HEK293T (cell line): ENCODE data around the gene SLC25A29.

Experiments
- ARNT ChIP-seq: fragments of 450-650 bp; IDR thresholded peaks from 2 replicates; pipeline ENCODE4 v1.6.1; 2017; ENCODE audit warnings: mild to moderate bottlenecking
- BHLHE40 ChIP-seq: fragments of 450-650 bp; IDR thresholded peaks from 2 replicates; pipeline ENCODE4 v1.6.1; 2016; ENCODE audit warnings: mild to moderate bottlenecking, moderate library complexity, borderline replicate concordance
- CTBP1 ChIP-seq: fragments of 450-650 bp; IDR thresholded peaks from 2 replicates; pipeline ENCODE4 v1.6.1; 2016; ENCODE audit warnings: borderline replicate concordance
- ELF4 ChIP-seq: fragments of 450-650 bp; IDR thresholded peaks from 2 replicates; pipeline ENCODE4 v1.6.1; 2017; ENCODE audit warnings: antibody characterized with exemption
- FOXM1 ChIP-seq: fragments of 450-650 bp; IDR thresholded peaks from 2 replicates; pipeline ENCODE4 v1.6.1; 2017; ENCODE audit warnings: mild to moderate bottlenecking, borderline replicate concordance
- HDGF ChIP-seq: fragments of 450-650 bp; IDR thresholded peaks from 2 replicates; pipeline ENCODE4 v1.6.1; 2017; ENCODE audit warnings: antibody characterized with exemption, borderline replicate concordance
- LEF1 ChIP-seq: fragments of 450-650 bp; IDR thresholded peaks from 2 replicates; pipeline ENCODE4 v1.6.1; 2017; ENCODE audit warnings: mild to moderate bottlenecking, borderline replicate concordance
- PKNOX1 ChIP-seq: fragments of 450-650 bp; IDR thresholded peaks from 2 replicates; pipeline ENCODE4 v1.6.1; 2016
- SP1 ChIP-seq: fragments of 450-650 bp; IDR thresholded peaks from 2 replicates; pipeline ENCODE4 v1.6.1; 2017
- SUZ12 ChIP-seq: fragments of 450-650 bp; IDR thresholded peaks from 2 replicates; pipeline ENCODE4 v1.6.1; 2016; ENCODE audit warnings: mild to moderate bottlenecking
- TARDBP ChIP-seq: fragments of 450-650 bp; IDR thresholded peaks from 2 replicates; pipeline ENCODE4 v1.6.1; 2016
- ZNF384 ChIP-seq: fragments of 450-650 bp; IDR thresholded peaks from 2 replicates; pipeline ENCODE4 v1.6.1; 2016

- TF ChIP-seq FOXM1 (no peak), TARDBP (no peak), ARNT (no peak), HDGF (no peak), ZNF384 (no peak), SP1 (no peak), CTBP1 (no peak), ELF4 (no peak), BHLHE40 (no peak), SUZ12 (no peak), LEF1 (no peak), PKNOX1 (no peak)
These were observed 17.7 kb upstream of the SLC25A29 start for GRCh38 chr14:100323942-100324307.
